ENCODE measurements around the gene IQSEC3.

GRCh38 chr12:223841-224240 lies 157.3 kb downstream of the IQSEC3 start:
- TF ChIP-seq POLR2A (IDR thresholded peaks at IDR 0.05; ENCODE audit: low read depth, low read length), result no peak
- no peak for TF ChIP-seq TAF1 (IDR thresholded peaks at IDR 0.05; ENCODE audit: borderline replicate concordance, low read depth, low read length)
- no peak for TF ChIP-seq POLR2AphosphoS5 (IDR thresholded peaks at IDR 0.05; ENCODE audit: low read depth, low read length)
